NCI-H510A treated with DMSO at 0.1 percent for 48 hours (cell line): Measurements from ENCODE around the gene BHLHA15.
A peak's percentile ranks its signal among the peaks of the same experiment; 100 is the strongest.
"Not testable (repeated sequence)": the region's sequence is repeated elsewhere in the genome, so short reads cannot be mapped to it uniquely, and the experiment has no call there.

ENCODE experiments used
- DNase-seq: peaks from one replicate; lab custom pipeline; 2025; lab: John Stamatoyannopoulos, UW

BHLHA15 gene

DNA sequence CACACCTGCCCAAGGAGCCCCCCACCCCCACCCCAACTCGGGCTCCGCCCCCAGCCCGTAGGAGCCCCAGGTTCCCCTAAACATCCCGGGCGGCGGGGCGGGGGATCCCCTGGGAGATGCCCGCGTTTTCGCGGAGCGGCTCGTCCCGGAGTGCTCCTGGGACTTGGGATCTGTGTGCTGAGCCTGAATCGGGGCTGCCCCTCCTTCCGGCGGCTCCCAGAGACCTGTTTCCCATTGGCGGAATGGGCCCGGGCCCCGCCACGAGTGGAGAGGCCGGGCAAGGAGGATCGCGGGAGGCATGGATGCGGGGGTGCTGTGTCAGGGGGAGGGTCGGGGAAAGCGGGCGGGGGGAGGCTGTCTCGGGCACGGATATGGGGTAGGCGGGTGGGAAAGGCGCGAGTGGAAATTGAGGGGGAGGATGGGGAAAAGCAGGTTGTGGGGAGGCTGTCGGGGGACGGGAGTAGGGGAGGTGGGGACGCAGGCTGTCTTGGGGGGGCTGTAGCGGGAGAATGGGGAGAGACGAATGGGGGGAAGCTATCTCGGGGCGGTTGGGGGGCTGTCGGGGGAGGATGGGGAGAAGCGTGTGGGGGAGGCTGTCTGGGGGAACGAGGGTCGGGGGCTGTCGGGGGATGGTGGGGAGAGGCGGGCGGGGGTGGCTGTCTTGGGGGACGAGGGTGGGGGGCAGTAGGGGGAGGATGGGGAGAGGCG is 572 bp upstream of the BHLHA15 start:
- DNase-seq, result no peak

DNA sequence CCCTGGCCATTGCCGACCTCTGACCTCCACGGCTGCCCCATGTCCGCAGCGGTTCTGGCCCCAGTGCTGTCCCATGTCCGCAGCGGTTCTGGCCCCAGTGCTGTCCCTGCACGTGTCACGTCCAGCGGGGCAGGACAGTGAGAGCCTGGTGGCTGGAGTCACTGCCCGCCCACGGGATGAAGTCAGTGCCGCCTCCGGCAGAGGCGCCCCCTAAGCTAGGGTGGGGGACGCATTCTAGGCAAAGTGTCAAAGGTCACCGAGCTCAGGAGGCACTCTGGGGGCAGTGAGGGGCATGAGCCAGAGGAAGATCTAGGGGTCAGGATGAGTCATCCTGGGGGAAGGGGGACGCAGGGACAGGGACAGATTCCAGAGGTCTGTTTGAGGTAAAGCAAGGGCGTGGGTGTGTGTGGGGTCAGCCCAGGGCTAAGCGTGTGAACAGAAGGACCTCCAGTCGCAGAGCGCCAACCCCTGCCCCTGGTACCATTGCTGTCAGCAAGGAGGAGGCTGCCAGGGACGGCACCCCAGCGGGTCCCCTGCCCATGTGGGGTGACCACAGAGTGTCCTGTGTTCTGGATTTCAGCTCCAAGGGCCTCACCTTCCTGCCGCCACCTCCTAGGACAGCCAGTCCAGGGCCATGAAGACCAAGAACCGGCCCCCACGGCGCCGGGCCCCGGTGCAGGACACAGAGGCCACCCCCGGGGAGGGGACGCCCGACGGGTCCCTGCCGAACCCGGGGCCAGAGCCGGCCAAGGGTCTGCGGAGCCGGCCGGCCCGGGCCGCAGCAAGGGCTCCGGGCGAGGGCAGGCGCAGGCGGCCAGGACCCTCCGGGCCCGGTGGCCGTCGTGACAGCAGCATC is 665 bp downstream of the BHLHA15 start:
- no peak for DNase-seq

DNA sequence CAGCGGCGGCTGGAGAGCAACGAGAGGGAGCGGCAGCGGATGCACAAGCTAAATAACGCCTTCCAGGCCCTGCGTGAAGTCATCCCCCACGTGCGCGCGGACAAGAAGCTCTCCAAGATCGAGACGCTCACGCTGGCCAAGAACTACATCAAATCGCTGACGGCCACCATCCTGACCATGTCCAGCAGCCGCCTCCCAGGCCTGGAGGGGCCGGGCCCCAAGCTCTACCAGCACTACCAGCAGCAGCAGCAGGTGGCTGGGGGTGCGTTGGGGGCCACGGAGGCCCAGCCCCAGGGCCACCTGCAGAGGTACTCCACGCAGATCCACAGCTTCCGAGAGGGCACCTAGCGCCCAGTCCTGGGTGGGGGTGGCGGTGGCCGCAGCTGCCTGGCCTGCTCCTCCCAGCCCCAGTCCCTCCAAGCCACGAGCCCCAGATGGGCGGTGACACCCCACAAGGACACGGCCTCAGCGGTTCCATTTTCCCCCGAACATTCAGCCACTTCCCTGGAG is 1.3 kb downstream of the BHLHA15 start:
- no peak for DNase-seq

DNA sequence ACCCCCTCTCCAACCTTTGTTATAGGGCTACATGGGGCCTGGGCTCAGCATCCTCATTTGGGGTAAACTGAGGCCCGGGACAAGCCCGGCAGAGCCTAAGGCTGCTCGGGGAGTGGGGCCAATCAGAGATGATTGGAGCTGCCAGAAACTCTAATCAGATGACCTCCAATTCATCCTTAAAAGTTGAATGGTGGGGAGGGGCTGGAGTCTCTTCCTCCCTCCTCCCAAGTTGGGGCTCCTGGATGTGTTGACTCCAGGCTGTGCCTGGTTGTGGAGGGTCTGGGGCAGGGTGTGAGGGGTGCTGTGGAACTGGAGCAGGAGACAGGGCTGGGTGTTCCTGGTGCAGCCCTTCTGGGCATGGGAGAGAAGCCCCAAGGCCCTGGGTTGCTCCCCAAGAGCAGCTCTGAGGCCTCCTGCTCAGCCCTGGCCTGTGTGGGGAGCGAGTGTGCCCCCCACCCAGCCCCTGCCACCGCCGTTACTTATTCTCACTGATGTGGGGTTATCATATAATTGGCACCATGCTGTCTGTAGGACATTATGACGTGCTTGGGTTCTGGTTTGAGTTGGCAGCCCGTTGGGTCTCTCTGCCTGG is 2.2 kb downstream of the BHLHA15 start:
- DNase-seq, result no peak

DNA sequence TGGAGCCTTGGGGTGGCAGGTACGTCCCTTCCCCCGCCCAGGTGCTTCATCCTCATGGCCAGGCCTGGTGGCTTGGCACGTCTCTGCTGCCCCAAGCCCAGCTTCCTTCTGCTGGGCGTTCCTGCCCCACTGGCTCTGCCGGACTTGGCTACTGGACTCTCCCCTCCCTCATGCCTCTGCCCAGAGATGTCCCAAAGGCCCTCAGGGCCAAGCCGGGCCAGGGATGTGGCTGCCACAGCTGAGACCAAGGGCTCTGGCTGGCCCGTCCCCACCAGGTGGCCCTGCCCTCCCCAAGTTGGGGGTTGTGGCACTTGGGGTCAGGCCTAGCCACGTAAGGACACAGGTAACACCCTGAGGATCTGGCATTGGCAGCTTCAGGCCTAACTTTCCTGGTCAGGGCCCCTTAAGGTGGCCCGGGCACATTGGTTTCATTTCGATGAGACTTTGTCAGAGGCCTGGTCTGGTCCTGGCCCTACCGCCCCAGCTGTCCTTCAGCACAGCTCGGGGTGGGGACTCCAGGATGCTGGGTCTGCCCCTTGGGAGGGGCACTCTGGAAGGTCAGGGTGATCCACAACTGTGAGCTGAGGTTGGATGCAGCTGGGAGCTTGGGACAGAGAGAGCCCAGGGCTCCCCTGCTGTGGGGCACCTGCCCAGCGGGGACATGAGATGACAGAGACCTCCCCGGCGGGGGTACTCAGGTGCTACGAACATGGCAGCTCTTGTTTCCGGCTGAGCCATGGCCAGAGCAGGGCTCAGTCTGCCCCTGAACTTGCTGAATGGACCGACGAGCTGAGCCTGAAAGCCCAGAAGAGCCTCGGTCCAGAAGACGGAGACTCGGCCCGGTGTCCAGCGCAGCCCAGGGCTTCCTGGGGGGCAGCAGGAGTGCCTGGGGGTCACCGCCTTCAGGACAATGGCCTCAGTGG is 2.9 kb downstream of the BHLHA15 start:
- no peak for DNase-seq

DNA sequence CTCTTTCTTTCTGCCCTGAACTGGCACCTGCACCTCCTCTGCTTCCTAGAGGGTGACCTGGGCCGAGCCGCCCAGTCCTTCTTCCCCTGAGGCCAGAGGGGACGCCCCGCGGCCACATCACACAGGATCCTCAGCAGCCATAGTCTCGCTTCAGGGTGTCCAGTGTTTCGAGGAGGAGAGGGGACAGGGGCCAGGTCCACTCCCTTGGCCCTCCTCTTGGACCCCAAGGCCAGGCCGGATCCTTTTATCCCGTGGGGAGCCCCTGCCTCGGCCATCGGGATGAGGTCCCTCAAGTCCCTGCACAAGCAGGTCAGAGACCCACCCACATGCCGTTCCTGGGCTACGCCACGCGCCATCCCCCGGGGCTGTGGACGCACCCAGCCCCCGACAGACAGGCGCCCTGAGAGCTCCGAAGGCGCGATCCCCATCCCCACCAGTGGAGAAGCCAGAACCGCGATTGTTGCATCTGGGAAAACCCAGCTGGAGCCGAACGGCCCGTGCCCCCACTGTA is 3.6 kb downstream of the BHLHA15 start:
- no peak for DNase-seq

DNA sequence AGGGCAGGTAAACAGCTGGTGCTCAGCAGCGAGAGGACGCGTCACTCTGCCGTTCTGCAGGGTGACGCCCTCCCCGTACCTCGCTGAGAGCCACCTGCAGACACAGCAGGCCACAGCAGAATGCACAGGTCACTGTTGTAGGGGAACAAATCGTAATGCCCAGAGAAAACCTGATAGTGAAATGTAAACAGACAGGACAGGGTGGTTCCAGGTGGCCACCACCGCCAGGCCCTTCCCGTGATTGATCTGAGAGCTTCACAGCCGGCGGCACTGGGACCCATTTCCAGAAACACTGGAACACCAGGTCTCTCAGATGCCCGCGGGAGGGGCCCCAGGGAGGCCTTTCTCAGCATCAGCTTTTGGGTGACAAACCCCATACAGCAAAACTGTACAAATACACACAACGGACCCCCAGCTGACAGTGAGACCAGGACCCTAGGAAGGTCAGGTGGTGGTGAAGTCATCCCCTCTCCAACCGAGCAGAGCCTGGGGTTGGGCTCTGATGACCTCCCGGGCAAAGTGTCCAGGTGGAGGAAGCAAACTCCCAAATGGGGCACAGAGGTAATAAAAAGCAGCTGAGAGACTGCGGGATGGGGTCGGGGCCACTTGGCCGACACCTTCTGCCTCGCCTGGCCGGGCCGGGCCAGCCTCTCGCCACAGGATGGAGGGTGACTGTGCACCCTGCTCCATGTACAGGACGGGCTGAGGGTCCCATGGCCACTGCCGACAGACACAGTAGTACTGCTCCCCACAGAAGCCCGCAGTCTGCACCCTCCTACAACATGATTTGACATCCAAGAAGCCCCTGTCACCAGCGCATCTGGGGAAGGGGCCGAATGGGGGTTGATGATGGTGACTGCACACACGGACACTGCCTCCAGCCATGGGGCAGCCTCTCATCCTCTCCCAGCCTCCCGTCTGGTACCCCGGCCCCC is 4.6 kb downstream of the BHLHA15 start:
- peak; percentile 50 for DNase-seq

DNA sequence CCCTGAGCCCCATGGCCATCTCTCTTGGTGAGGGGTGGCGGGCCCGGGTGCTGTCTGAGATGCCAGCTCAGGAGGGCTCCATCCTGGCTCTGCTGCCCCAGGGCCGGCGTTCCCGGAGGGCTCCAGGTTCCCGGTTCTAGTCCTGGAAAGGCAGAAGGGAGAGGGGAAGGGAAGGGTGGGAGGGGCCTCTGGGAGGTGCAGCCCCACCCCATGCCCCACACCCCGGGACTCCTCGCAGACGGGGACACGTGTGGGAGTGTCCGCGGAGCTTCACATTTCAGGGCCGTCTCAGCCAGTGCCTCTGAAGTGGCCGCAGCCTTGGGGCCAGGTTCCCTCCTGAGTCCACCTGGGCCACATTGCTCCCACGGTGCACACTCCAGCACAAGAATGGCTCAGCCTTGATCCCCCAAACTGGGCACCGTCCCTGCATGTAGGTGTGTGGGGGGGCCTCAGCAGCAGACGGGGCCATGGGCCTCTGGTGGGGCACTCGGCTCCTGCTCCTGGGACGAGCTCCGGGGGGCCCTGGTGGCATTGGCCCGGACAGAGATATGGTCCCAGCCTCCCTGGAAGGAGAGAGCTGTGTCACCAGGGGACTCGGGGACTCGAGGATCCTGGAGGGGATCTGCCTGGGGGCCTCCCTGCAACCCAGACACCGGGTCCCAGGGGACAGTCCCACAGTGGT is 5.8 kb downstream of the BHLHA15 start:
- no peak for DNase-seq

DNA sequence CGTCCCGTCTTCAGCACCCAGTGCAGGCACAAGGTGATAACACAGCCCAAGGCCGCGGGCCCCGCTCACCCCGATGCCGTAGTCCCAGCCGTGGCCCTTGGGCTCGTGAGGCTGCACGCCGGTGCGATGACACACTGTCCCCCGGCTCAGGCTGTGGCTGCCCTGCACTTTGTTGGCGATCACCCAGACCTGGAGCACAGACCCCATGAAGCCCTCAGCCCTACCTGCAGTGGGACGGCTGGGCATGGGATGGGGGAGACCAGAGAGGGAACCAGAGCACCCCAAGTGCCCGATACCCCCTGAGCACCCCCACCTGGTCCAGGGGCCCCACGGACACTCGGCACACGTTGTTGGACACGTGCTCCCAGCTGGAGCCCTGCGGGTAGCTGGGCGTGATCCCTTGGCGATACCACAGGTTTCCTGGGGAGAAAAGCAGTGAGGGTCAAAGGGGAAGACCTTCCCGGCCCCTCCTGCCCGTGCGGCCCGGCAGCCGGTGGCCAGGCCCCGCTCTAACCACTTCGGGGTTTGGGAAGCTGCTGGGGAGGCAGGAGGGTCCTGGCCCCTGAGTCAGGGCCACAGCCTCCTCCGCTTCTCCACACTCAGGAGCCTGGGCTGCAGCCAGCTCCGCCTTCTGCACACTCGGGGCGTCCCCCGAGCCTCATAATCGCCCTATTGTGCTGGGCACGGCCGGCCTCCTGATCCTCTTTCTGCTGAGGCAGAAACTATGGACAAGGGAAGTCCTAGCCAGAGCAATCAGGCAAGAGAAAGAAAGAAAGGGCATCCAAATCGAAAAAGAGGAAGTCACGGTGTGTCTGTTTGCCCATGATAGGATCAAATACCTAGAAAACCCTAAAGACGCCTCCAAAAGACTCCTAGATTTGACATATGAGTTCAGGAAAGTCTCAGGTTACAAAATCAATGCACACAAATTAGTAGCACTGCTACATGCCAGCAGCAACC is 6.7 kb downstream of the BHLHA15 start:
- no peak for DNase-seq

DNA sequence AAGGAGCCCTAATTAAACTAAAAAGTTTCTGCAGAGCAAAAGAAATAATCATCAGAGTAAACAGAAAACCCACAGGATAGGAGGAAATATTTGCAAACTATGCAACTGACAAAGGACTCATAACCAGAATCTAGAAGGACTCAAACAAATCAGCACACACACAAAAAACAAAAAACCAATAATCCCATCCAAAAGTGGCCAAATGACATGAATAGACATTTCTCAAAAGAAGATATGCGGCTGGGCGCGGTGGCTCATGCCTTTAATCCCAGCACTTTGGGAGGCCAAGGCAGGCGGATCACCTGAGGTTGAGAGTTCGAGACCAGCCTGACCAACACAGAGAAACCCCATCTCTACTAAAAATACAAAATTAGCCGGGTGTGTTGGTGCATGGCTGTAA is 8.1 kb downstream of the BHLHA15 start:
- DNase-seq, result not testable (repeated sequence)

DNA sequence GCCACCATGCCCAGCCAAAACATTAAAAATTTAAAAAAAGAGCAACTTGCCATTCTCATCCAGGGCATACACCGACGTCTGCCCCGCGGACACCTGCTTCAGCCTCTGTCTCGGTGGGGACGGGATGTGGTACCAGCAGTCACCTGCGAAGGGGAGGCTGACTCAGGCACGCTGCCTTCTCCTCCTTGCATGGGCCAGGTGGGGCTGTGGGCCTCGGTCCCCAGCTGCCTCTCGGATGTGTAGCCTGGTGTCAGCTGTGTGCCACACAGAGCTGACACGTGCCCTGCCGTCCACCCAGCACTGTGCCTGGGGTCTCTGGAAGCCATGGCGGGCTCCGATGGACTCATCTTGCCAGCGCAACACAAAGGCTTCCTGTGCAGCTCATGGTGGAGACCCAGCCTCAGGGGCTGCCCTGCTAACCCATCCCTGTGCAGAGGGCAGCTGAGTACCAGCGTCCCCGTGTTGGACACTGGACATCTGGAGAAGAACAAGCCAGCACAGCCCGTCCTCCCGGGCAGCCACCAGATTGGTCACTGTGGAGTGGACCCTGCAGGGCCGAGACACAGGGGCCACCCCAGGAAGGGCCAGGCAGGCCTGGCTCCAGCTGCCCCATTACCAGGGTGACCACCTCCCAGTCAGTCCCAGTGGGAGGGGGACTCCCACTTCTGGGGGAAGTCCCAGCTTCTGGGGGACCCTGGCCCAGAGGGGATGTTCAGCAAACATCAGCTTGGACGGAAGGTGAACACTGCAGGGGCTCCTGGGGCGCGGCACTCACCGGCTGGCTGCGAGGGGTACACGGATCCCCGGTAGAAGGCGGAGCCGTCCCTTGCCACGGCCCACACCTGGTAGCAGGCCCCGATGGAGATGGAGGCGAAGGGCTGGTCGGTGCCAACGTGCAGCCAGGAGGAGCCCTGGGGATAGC is 10.6 kb downstream of the BHLHA15 start:
- no peak for DNase-seq

DNA sequence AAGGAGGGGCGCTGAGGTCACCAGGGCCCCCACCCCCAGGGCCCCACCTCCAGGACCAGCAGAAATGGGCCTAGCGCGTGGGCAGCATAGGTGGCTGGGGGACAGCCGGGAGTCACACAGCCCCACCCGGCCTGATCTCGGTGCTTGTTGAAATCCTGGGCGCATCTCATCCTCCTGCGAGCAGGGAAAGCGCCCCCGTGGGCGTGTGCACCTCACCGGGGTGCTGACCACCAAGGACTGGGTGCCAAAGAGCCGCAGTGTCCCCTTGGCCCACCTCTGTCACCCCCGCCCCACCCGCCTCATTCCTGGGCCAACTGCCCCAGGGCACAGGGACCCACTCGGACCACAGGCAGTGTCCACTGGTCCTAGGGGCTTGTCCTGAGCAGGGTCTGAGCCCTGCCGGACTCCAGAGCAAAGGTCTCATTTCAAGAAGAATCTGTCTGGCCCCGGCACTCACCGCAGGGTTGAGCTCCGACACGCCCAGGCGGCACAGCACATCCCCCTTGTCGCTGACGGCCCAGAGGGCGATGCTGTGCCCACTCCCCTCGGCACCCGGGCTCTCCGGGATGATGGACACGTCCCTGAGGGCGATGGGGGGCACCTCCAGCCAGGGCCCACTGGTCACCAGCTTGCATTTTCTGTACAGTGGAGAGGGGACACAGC is 11.4 kb downstream of the BHLHA15 start:
- no peak for DNase-seq

DNA sequence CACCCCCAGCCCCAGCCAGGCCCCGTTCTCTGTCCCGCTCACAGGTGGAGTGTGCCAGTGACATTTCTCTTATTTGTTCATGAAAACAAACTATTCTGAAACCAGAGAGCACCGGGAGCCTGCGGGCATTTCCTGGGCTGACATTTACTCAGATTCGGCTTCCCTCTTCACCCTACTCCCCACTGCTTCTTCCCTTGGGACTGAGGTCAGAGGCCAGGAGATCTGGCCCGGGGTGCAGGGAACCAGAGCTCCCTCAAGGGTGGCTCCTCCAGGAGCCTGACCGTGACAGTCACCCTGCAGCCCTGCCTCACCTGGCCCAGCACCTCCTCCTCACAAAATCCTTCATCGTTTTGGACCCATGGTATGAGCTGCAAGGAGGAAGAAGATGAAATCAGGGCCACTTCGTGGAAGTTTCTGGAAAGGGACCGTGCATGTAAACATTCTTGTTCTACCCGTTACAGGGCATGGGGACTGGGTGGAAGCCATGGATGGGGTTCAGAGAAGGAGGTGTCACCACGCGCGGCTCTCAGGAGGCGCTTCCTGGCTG is 12.2 kb downstream of the BHLHA15 start:
- no peak for DNase-seq

DNA sequence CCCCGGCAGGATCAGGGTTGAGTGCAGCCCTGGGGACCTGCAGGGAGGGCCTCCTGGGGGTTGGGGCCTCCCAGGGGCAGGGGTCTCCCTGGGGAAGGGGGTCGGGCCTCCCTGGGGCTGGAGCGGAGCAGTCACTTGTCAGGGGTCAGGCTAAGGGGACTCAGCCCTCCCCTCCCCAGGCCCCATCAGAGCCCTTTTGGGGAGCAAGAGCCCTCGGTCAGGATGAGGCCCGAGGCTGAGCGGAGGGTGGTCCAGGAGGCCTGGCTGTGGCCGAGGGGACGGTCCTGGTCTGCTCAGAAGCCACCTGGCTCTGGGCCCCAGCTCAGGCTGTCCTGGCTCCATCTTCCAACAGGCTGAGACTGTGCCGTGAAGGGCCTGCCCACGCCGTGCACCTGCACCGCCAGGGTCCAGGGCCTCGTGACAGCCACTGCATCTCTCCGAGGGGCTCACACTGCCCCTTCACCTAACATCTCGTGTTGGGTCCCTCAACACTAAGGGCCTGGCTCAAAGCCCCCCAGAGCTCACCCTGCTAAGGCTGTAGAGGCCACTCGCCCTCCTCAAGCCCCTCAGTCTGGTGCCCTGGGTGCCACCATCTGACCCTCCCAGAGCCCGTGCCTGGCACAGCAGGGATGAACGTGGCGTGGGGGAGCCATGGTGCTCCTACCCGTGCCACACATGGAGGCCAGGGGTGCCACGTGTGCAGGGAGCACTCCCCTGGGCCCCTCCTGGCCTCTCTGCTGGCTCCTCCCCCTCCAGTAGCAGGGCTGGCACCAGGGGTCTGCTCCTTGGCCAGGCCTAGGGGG is 12.9 kb downstream of the BHLHA15 start:
- DNase-seq, result no peak

DNA sequence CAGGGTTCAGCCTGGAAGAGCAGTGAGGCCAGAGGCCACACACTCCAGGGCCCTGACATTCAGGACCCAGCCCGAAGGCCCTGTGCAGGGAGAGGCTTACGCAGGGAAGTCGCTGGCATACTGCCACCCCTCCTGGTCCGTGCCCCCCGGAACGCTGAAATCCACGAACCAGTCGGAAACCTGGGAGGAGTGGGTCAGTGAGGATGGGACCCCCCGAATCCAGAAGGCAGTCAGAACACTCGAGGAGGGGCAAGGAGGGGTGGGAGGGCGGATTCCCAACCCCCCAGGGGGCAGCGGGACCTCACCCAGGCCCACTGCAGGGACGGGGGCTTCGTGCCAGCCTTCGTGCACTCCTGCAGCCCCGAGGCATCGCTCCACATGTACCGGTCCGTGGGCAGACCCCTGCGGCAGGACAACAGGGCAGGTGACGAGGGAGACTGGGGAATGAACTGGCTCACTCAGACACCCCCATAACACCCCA is 13.5 kb downstream of the BHLHA15 start:
- no peak for DNase-seq
